ENCODE data around the gene PTPRH.

DNA sequence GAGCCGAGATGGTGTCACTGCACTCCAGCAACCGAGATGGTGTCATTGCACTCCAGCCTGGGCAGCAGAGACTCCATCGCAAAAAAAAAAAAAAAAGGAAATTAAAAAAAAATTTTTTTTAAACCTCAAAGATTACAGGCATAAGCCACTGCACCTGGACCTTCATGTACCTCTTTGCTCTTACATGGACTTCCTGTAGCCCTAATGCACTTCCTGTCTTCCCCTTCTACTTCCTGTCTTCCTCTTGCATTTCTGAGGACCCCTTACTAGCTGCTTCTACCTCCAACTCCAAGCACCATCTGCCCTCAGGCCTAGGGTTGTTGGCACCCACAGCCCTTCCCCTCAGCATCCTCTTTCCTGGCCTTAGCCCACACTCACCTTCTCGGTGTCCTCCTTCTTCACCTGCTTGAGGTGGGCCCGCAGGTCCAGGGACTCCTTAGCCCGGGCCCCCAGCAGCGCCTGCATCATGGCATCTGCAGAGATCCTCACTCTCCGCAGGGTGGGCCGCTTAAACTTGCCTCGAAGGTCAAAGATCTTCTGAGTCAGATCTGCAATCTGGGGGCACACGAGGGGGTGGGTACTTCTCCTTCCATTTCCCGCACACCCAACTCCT is 55.5 kb downstream of the PTPRH start:
- TF ChIP-seq, protein P1, sequence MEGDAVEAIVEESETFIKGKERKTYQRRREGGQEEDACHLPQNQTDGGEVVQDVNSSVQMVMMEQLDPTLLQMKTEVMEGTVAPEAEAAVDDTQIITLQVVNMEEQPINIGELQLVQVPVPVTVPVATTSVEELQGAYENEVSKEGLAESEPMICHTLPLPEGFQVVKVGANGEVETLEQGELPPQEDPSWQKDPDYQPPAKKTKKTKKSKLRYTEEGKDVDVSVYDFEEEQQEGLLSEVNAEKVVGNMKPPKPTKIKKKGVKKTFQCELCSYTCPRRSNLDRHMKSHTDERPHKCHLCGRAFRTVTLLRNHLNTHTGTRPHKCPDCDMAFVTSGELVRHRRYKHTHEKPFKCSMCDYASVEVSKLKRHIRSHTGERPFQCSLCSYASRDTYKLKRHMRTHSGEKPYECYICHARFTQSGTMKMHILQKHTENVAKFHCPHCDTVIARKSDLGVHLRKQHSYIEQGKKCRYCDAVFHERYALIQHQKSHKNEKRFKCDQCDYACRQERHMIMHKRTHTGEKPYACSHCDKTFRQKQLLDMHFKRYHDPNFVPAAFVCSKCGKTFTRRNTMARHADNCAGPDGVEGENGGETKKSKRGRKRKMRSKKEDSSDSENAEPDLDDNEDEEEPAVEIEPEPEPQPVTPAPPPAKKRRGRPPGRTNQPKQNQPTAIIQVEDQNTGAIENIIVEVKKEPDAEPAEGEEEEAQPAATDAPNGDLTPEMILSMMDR (conservative IDR thresholded peaks at IDR 0.05), result no peak
- no peak for TF ChIP-seq EZH2 (IDR thresholded peaks at IDR 0.05; ENCODE audit: low read depth)

Measured in PC-9 (cell line).